SK-N-SH (cell line): ENCODE data around the gene PDCD1. TPM values are rescaled to one million over a fixed set of nuclear protein-coding genes. Genes with fewer than 3 reads are reported as not detected.

Source experiments
- CTCF ChIA-PET: fragments of 300-600, 350-600 bp; formaldehyde crosslinking; extraction: SDS; loops from one replicate; lab custom pipeline; 2021; lab: Yijun Ruan, JAX
- POLR2A ChIA-PET: fragments of 350-600 bp; sonication (Branson Sonifier 250); formaldehyde crosslinking; extraction: SDS; loops from one replicate; lab custom pipeline; 2020; ENCODE audit warnings: antibody characterized with exemption, inconsistent platforms; lab: Yijun Ruan, JAX
- DNase-seq: peaks from one replicate; pipeline ENCODE4 v3.0.0; 2012
- H2AFZ ChIP-seq: fragments of 200-600 bp; sonication (generic); 2 replicates; pipeline ENCODE4 v1.8.1; 2016; ENCODE audit warnings: antibody characterized with exemption, mild to moderate bottlenecking, low read depth
- H3F3A ChIP-seq: fragments of 200-600 bp; sonication (generic); replicated peaks from 2 replicates; pipeline ENCODE3; 2016; ENCODE audit warnings: antibody characterized with exemption, mild to moderate bottlenecking; ENCODE audit not compliant: insufficient read depth
- H3K27ac ChIP-seq, 2 experiments: fragments of 200-500 bp in 1 of 2; fragments of 200-600 bp in 1 of 2; sonication (Bioruptor generic) in 1 of 2; sonication (generic), shearing (Covaris generic) in 1 of 2; 2 replicates each; pipeline versions ENCODE4 v1.5.1 to v1.6.1; 2014 to 2016; ENCODE audit warnings: low read depth in 2 of 2, inconsistent platforms in 1 of 2, low read length in 1 of 2, mild to moderate bottlenecking in 1 of 2, mixed read lengths in 1 of 2
- H3K27me3 ChIP-seq: fragments of 200-600 bp; sonication (generic), shearing (Covaris generic); 2 replicates; pipeline ENCODE4 v1.6.1; 2016; ENCODE audit warnings: mixed run types; ENCODE audit not compliant: insufficient read depth
- H3K36me3 ChIP-seq, 2 experiments: fragments of 200-500 bp in 1 of 2; fragments of 200-600 bp in 1 of 2; sonication (Bioruptor generic) in 1 of 2; sonication (generic) in 1 of 2; replicated peaks in 1 of 2; 2 replicates each; pipeline versions ENCODE3 to v1.5.1; 2014 to 2016; ENCODE audit warnings: low read length in 1 of 2, mild to moderate bottlenecking in 1 of 2; ENCODE audit not compliant: insufficient read depth in 2 of 2, control insufficient read depth in 1 of 2
- H3K4me1 ChIP-seq, 2 experiments: fragments of 200-500 bp in 1 of 2; fragments of 200-600 bp in 1 of 2; sonication (Bioruptor generic) in 1 of 2; sonication (generic), shearing (Covaris generic) in 1 of 2; 2 replicates each; pipeline versions ENCODE4 v1.5.1 to v1.6.1; 2014 to 2016; ENCODE audit warnings: low read depth in 1 of 2, low read length in 1 of 2, mixed run types in 1 of 2; ENCODE audit not compliant: insufficient read depth in 2 of 2, control insufficient read depth in 1 of 2
- H3K4me2 ChIP-seq: fragments of 200-600 bp; sonication (generic), shearing (Covaris generic); 2 replicates; pipeline ENCODE4 v1.6.1; 2017; ENCODE audit warnings: mixed run types
- H3K4me3 ChIP-seq, 2 experiments: fragments of 200-500 bp in 1 of 2; fragments of 200-600 bp in 1 of 2; sonication (Bioruptor generic) in 1 of 2; sonication (generic), shearing (Covaris generic) in 1 of 2; 2 replicates each; pipeline versions ENCODE4 v1.5.1 to v1.8.1; 2014 to 2016; ENCODE audit warnings: low read depth in 2 of 2, inconsistent platforms in 1 of 2, low read length in 1 of 2, mild to moderate bottlenecking in 1 of 2, mixed read lengths in 1 of 2, moderate library complexity in 1 of 2
- H3K79me2 ChIP-seq: fragments of 200-600 bp; sonication (generic); 2 replicates; pipeline ENCODE4 v1.8.1; 2017; ENCODE audit warnings: mild to moderate bottlenecking; ENCODE audit not compliant: insufficient read depth
- H3K9ac ChIP-seq: fragments of 200-600 bp; sonication (generic); 2 replicates; pipeline ENCODE4 v1.6.1; 2017; ENCODE audit warnings: mixed run types
- H3K9me2 ChIP-seq: fragments of 200-600 bp; sonication (generic); 2 replicates; pipeline ENCODE4 v1.6.1; 2017; ENCODE audit warnings: mixed run types
- H3K9me3 ChIP-seq: fragments of 200-600 bp; sonication (generic); 2 replicates; pipeline ENCODE4 v1.6.1; 2017; ENCODE audit warnings: mixed run types, mild to moderate bottlenecking, moderate library complexity
- H4K20me1 ChIP-seq: fragments of 200-600 bp; sonication (generic); 2 replicates; pipeline ENCODE4 v1.6.1; 2017; ENCODE audit warnings: mild to moderate bottlenecking, mixed run types; ENCODE audit not compliant: insufficient read depth
- CHD2 ChIP-seq: fragments of 150-350 bp; IDR thresholded peaks from 2 replicates; pipeline ENCODE4 v1.6.1; 2018; ENCODE audit warnings: low read length; ENCODE audit not compliant: partially characterized antibody
- CTCF ChIP-seq: fragments of 200-600 bp; sonication (generic); IDR thresholded peaks from 2 replicates; pipeline ENCODE4 v1.6.1; 2017; ENCODE audit warnings: antibody characterized with exemption, mild to moderate bottlenecking, moderate library complexity
- ELF1 ChIP-seq: IDR thresholded peaks from 2 replicates; pipeline ENCODE4 v1.4.0; 2012
- FOSL2 ChIP-seq: IDR thresholded peaks from 2 replicates; pipeline ENCODE4 v1.4.0; 2012; ENCODE audit warnings: low read depth, mild to moderate bottlenecking, moderate library complexity, borderline replicate concordance
- GATA2 ChIP-seq: sonication (generic); formaldehyde crosslinking; IDR thresholded peaks from 2 replicates; pipeline ENCODE4 v1.5.0; 2020; ENCODE audit warnings: mild to moderate bottlenecking, missing genetic modification reagents
- IRF3 ChIP-seq: fragments of 150-350 bp; IDR thresholded peaks from 2 replicates; pipeline ENCODE4 v1.6.1; 2016; ENCODE audit warnings: mild to moderate bottlenecking, low read depth, low read length
- MAX ChIP-seq: IDR thresholded peaks from 2 replicates; pipeline ENCODE4 v1.4.0; 2012; ENCODE audit warnings: low read depth
- NFIC ChIP-seq: IDR thresholded peaks from 2 replicates; pipeline ENCODE4 v1.4.0; 2012; ENCODE audit warnings: borderline replicate concordance
- POLR2AphosphoS5 ChIP-seq: IDR thresholded peaks from 2 replicates; pipeline ENCODE4 v1.6.1; 2012; ENCODE audit warnings: low read depth, low read length
- RCOR1 ChIP-seq: fragments of 150-350 bp; IDR thresholded peaks from 2 replicates; pipeline ENCODE4 v1.6.1; 2017; ENCODE audit warnings: antibody characterized with exemption, low read length
- SIN3A ChIP-seq: IDR thresholded peaks from 2 replicates; pipeline ENCODE4 v1.6.1; 2012; ENCODE audit warnings: low read depth, mild to moderate bottlenecking, low read length, moderate library complexity, borderline replicate concordance
- TAF1 ChIP-seq: IDR thresholded peaks from 2 replicates; pipeline ENCODE4 v1.6.1; 2012; ENCODE audit warnings: low read depth, mild to moderate bottlenecking, low read length, moderate library complexity, borderline replicate concordance
- USF1 ChIP-seq: IDR thresholded peaks from 2 replicates; pipeline ENCODE4 v1.4.0; 2012; ENCODE audit warnings: low read depth, borderline replicate concordance
- YY1 ChIP-seq: IDR thresholded peaks from 2 replicates; pipeline ENCODE4 v1.4.0; 2012; ENCODE audit warnings: low read depth, mild to moderate bottlenecking
- WGBS: methylation state at CpG from one replicate; pipeline ENCODE4 v1.1.6; 2017; ENCODE audit warnings: low lambda C conversion rate; 5-methylcytosine and 5-hydroxymethylcytosine counted together
- polyA plus RNA-seq, 3 experiments: library from polyadenylated mRNA; depleted of rRNA; stranded (reverse); fragments of >200 nt; gene quantifications; 2 replicates each; pipeline ENCODE4 v1.2.3, GENCODE V29; 2012

Gene PDCD1
- polyA plus RNA-seq, 1 of the 3 experiments (the other 2 are of a cell fraction), result not detected

- Histone ChIP-seq H3K4me2 (no peak overlapping the region), H3K27ac (no peak overlapping the region), H3K36me3 (no peaks in the 10 kb centered on the region), H3K9me2 (no peaks in the 10 kb centered on the region), H2AFZ (no peak overlapping the region), H3K79me2 (no peaks in the 10 kb centered on the region), H3K27me3 (no peaks in the 10 kb centered on the region), H4K20me1 (no peaks in the 10 kb centered on the region), H3F3A (peaks cover 7% of the 10 kb centered on the region), H3K4me1 (peaks cover 0 to 8% of the 10 kb centered on the region in 2 experiments; a peak in 1 of 4 replicates), H3K9me3 (no peaks in the 10 kb centered on the region), H3K9ac (no peak overlapping the region), H3K4me3 (no peak overlapping the region)
- POLR2A ChIA-PET, result no interaction called here
- DNase-seq, result no peak
- CTCF ChIA-PET, result interaction anchor here (0.8 to 0.9 kb wide), 2 partner anchors 16 to 18 kb away, joined by 3 read pairs; no protein-coding TSS in a partner anchor
- WGBS, result 73% methylated on average over 12 of the region's 14 CpGs
- TF ChIP-seq SIN3A (no peak), NFIC (no peak), CTCF (no peak), TAF1 (no peak), IRF3 (no peak), RCOR1 (no peak), MAX (no peak), USF1 (no peak), POLR2AphosphoS5 (no peak), YY1 (no peak)
Measured at GRCh38 chr2:241822264-241822623, 36.5 kb downstream of the PDCD1 start.

GRCh38 chr2:241821460-241822263 is 37.0 kb downstream of the PDCD1 start:
- H3K9me3 ChIP-seq, result no peaks in the 10 kb centered on the region
- no peaks in the 10 kb centered on the region for H3K79me2 ChIP-seq
- no peak overlapping the region for H3K9ac ChIP-seq
- H2AFZ ChIP-seq, result no peak overlapping the region
- no peak overlapping the region for H3K27ac ChIP-seq
- H3K36me3 ChIP-seq, result no peaks in the 10 kb centered on the region
- WGBS, result 83% methylated on average over 22 of the region's 28 CpGs
- H4K20me1 ChIP-seq, result no peaks in the 10 kb centered on the region
- peaks cover 7% of the 10 kb centered on the region for H3F3A ChIP-seq
- no peak overlapping the region for H3K4me2 ChIP-seq
- no peak for TF ChIP-seq NFIC
- TF ChIP-seq ELF1, result no peak
- TF ChIP-seq CHD2, result no peak
- no peak for TF ChIP-seq GATA2 (CRISPR knock-in tag)
- TF ChIP-seq FOSL2, result no peak
- H3K27me3 ChIP-seq, result no peaks in the 10 kb centered on the region
- no peaks in the 10 kb centered on the region for H3K9me2 ChIP-seq
- H3K4me3 ChIP-seq, result no peak overlapping the region
- POLR2A ChIA-PET, result no interaction called here
- CTCF ChIA-PET, result interaction anchor here (0.8 to 0.9 kb wide), 2 partner anchors 16 to 18 kb away, joined by 3 read pairs; no protein-coding TSS in a partner anchor
- H3K4me1 ChIP-seq, result peaks cover 0 to 8% of the 10 kb centered on the region in 2 experiments; a peak in 1 of 4 replicates
- DNase-seq, result no peak
